Psoas muscle (tissue), 8 donors: Measurements from ENCODE around the gene ZEB1. TPM values are rescaled to one million over a fixed set of nuclear protein-coding genes. Genes with fewer than 3 reads are reported as not detected.
A peak's percentile ranks its signal among the peaks of the same experiment; 100 is the strongest.
"Not testable (repeated sequence)": the region's sequence is repeated elsewhere in the genome, so short reads cannot be mapped to it uniquely, and the experiment has no call there.

Experiments
- ATAC-seq, 4 donors: fragments of 200-7000 bp; cut with Tn5 transposase; one replicate each; pipeline ENCODE4 v1.9.1; 2020; ENCODE audit warnings: moderate library complexity in 3 of 4, mild to moderate bottlenecking in 2 of 4
- DNase-seq, 2 donors: peaks; one replicate each; pipeline ENCODE4 v3.0.0-alpha.2; 2020
- H3K27ac ChIP-seq: fragments of 200-600 bp; one replicate; pipeline ENCODE4 v1.8.0; 2022
- H3K27me3 ChIP-seq, 3 donors: fragments of 200-600 bp in 1 of 3; one replicate each; pipeline versions ENCODE4 v1.6.1 to v1.8.0; 2013 to 2022; ENCODE audit warnings: low read length in 2 of 3, mild to moderate bottlenecking in 2 of 3, moderate library complexity in 1 of 3; ENCODE audit not compliant: insufficient read depth in 3 of 3
- H3K36me3 ChIP-seq, 2 donors: fragments of 200-600 bp in 1 of 2; one replicate each; pipeline versions ENCODE4 v1.6.1 to v1.8.0; 2013 to 2022; ENCODE audit warnings: low read depth in 1 of 2, mild to moderate bottlenecking in 1 of 2, moderate library complexity in 1 of 2; ENCODE audit not compliant: insufficient read depth in 1 of 2
- H3K4me1 ChIP-seq: fragments of 200-600 bp; one replicate; pipeline ENCODE4 v1.8.0; 2022
- H3K4me3 ChIP-seq: fragments of 200-600 bp; one replicate; pipeline ENCODE4 v1.8.0; 2022; ENCODE audit warnings: mild to moderate bottlenecking
- H3K9me3 ChIP-seq: fragments of 200-600 bp; one replicate; pipeline ENCODE4 v1.8.0; 2022
- WGBS, 3 donors: extraction: QIAGEN DNeasy Blood & Tissue Kit; methylation state at CpG; one replicate each; pipeline versions ENCODE4 v1.1.6 to v1.1.7; 2013; 5-methylcytosine and 5-hydroxymethylcytosine counted together
- intact Hi-C, 2 donors: fragments of 100-400 bp; cut with DNase I; formaldehyde crosslinking; loops; one replicate each; pipeline versions ENCODE4 v1.11.0 to v1.14.2; 2022
- polyA plus RNA-seq, 3 donors: library from polyadenylated mRNA; stranded (reverse); fragments of 200-250 nt; gene quantifications; one replicate each; pipeline ENCODE4 v1.2.3, GENCODE V29; 2013
- total RNA-seq, 4 donors: library from RNA; stranded (reverse); fragmentation: NEBNext Ultra II Directional in 2 of 4; extraction: Animal tissue kit (Norgen Biotek cat#: 25700) in 2 of 4; gene quantifications; one replicate each; pipeline versions ENCODE4 v1.2.1 to v1.2.4, GENCODE V29; 2021 to 2023
- TF ChIP-seq, protein P1 (sequence below): fragments of 200-600 bp; IDR thresholded peaks from one replicate; pipeline ENCODE4 v1.8.0; 2022; ENCODE audit warnings: antibody characterized with exemption
- donor health status: healthy with polysubstance abuse.
- donor health status: DM: no; HTN: no; CAD: no; lungs with moderate emphysema.
- donor health status: Bipolar disorder and iron deficiency.
- donor health status: healthy.
- donor health status: DM: yes; HTN: yes; CAD: no.
- donor health status: DM: no; HTN: no; CAD: no.
- donor health status: DM: no; HTN: no; CAD: no.
- donor health status: DM: yes; HTN: yes; CAD: no.

Gene ZEB1
- total and polyA plus RNA-seq, 7 donors: 18.7 to 99.8 (median 92.0) TPM

DNA sequence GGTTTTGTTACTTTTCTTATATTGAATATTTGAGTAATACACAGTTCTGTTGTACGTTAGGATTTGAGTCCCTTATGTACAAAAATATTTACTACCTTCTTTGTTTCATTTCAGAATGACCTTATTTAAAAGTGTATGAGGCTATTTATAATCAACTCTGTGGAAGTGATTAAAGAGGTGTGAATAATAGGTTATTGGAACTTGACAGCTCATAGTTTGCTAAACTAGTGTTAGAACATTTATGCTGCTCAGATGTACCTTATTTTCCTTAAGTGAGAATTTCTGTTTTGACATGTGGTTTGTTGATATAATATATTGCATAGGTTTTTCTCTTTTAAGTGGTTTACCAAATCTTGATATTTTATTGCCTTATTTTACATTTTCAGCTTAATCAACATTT lies 105.5 kb downstream of the ZEB1 start:
- Histone ChIP-seq H3K27ac (no peak overlapping the region), H3K4me1 (peaks cover 69% of the 10 kb centered on the region), H3K9me3 (no peaks in the 10 kb centered on the region), H3K4me3 (no peak overlapping the region), H3K27me3 (no peaks in the 10 kb centered on the region), H3K36me3 (no peaks in the 10 kb centered on the region)
- TF ChIP-seq, protein P1, sequence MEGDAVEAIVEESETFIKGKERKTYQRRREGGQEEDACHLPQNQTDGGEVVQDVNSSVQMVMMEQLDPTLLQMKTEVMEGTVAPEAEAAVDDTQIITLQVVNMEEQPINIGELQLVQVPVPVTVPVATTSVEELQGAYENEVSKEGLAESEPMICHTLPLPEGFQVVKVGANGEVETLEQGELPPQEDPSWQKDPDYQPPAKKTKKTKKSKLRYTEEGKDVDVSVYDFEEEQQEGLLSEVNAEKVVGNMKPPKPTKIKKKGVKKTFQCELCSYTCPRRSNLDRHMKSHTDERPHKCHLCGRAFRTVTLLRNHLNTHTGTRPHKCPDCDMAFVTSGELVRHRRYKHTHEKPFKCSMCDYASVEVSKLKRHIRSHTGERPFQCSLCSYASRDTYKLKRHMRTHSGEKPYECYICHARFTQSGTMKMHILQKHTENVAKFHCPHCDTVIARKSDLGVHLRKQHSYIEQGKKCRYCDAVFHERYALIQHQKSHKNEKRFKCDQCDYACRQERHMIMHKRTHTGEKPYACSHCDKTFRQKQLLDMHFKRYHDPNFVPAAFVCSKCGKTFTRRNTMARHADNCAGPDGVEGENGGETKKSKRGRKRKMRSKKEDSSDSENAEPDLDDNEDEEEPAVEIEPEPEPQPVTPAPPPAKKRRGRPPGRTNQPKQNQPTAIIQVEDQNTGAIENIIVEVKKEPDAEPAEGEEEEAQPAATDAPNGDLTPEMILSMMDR: no peak
- DNase-seq (no peak), ATAC-seq (no peak)
- intact Hi-C loops: no loop called here
- WGBS, 3 donors: 18 to 29% (median 26%) methylated on average over 1 of the region's 1 CpG

DNA sequence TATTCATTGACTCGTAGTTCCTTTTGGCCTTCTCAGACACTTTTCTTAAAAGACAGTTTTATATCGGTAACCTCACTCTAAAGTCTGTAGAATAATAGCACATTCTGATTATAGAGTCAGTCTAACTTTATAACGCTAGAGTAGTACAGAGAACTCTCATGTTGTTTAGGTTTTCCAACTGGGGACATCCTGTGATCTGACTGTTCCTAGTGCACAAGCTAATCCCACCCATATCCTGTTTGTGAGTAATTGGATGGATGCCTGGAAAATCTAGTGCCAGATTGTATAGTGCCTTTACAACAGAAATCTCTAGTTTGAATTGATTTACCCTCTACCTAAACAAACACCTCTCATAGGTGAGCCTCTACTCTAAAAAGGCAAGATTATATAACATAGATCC lies 107.4 kb downstream of the ZEB1 start:
- intact Hi-C loops: no loop called here
- 61 to 68% (median 67%) methylated on average over 3 of the region's 3 CpGs for WGBS, 3 donors
- peaks cover 49% of the 10 kb centered on the region for H3K4me1 ChIP-seq
- no peak for DNase-seq
- ATAC-seq: peak in 2 of 4 donors; percentile 41 to 52
- no peaks in the 10 kb centered on the region for H3K9me3 ChIP-seq
- no peaks in the 10 kb centered on the region for H3K27me3 ChIP-seq
- H3K27ac ChIP-seq: no peak overlapping the region
- no peak overlapping the region for H3K4me3 ChIP-seq
- TF ChIP-seq, protein P1: no peak
- H3K36me3 ChIP-seq: no peaks in the 10 kb centered on the region

DNA sequence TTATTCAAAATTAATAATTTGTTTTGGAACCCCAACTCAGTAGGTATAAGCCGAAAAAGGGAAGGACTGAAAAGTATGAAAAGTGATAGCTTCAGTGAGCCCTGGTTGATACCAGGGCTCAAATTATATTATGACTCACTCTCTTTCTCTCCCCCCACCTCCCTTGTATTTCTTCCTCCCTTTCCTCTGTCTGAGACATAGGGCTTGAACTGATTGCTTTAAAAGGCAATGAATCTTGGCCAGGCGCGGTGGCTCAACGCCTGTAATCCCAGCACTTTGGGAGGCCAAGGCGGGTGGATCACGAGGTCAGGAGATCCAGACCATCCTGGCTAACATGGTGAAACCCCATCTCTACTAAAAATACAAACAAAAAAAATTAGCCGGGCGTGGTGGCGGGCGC lies 108.3 kb downstream of the ZEB1 start:
- H3K4me3 ChIP-seq, H3K9me3 ChIP-seq, H3K36me3 ChIP-seq, H3K27me3 ChIP-seq, H3K27ac ChIP-seq, intact Hi-C loops: not testable (repeated sequence)
- DNase-seq (peak; percentile 20 to 57), ATAC-seq (peak; percentile 76 to 95 (median 94))
- H3K4me1 ChIP-seq: peaks cover 43% of the 10 kb centered on the region
- WGBS, 3 donors: 52 to 79% (median 64%) methylated on average over 10 of the region's 10 CpGs

- H3K9me3 ChIP-seq, intact Hi-C loops, H3K27ac ChIP-seq, H3K27me3 ChIP-seq, H3K4me3 ChIP-seq, ATAC-seq, DNase-seq, H3K36me3 ChIP-seq: not testable (repeated sequence)
- H3K4me1 ChIP-seq: peaks cover 40% of the 10 kb centered on the region
Observed at GRCh38 chr10:31428499-31428898, 109.5 kb downstream of the ZEB1 start.

DNA sequence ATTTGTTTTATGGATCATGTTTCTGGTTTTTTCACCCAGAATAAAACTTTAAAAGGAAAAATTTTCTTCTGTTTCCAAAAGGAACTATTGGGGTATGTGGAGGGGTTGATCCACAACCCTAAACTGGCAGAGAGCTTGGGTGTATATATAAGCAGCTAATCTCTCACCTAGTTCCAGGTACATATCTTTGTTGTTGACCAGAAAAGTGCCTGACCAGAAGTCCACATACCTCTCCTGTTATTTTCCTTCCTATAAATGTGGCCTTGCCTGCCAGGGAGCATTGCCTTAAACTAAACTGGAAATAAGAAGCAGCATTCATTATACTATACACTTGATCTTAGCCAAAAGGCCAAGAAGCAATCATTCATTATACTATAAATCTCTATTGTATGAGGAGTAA lies 112.0 kb downstream of the ZEB1 start:
- intact Hi-C loops: no loop called here
- TF ChIP-seq, protein P1: no peak
- H3K4me1 ChIP-seq: peaks cover 15% of the 10 kb centered on the region
- no peaks in the 10 kb centered on the region for H3K36me3 ChIP-seq
- DNase-seq (no peak), ATAC-seq (no peak)
- H3K27me3 ChIP-seq: no peaks in the 10 kb centered on the region
- H3K27ac ChIP-seq: no peak overlapping the region
- no peak overlapping the region for H3K4me3 ChIP-seq
- H3K9me3 ChIP-seq: no peaks in the 10 kb centered on the region

GRCh38 chr10:31437959-31438358 lies 118.9 kb downstream of the ZEB1 start:
- 76 to 83% (median 82%) methylated on average over 4 of the region's 4 CpGs for WGBS, 3 donors
- H3K4me1 ChIP-seq: peaks cover 10% of the 10 kb centered on the region
- H3K9me3 ChIP-seq: no peaks in the 10 kb centered on the region
- H3K27me3 ChIP-seq: no peaks in the 10 kb centered on the region
- H3K4me3 ChIP-seq: no peak overlapping the region
- H3K36me3 ChIP-seq: no peaks in the 10 kb centered on the region
- DNase-seq (no peak), ATAC-seq (no peak)
- no peak overlapping the region for H3K27ac ChIP-seq
- TF ChIP-seq, protein P1: no peak
- intact Hi-C loops: no loop called here
